HTERT RPE-1 (cell line): ENCODE data around the gene GRIK4.
"Not testable (repeated sequence)": the region's sequence is repeated elsewhere in the genome, so short reads cannot be mapped to it uniquely, and the experiment has no call there.

Experiments used
- in situ Hi-C: fragments of 300-500 bp; cut with MboI; formaldehyde crosslinking; loops from 4 replicates; pipeline ENCODE4 v1.14.3; 2020; ENCODE audit warnings: low sequenced_read_pairs

Gene GRIK4

DNA sequence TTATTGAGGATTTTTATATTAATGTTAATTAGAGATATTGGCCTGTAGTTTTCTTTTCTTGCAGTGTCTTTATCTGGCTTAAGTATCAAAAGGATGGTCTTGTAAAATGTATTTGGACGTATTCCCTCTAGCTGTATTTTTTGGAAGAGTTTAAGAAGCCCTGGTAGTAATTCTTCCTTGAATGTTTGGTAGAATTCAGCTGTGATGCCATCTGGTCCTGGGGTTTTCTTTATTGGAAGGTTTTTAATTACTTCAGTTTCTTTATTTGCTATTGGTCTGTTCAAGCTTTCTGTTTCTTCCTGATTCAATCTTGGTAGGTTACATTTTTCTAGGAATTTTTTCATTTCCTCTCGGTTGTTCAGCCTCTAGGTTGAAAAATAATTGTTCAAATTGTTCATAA lies 257.4 kb downstream of the GRIK4 start:
- in situ Hi-C loops, result no loop called here

DNA sequence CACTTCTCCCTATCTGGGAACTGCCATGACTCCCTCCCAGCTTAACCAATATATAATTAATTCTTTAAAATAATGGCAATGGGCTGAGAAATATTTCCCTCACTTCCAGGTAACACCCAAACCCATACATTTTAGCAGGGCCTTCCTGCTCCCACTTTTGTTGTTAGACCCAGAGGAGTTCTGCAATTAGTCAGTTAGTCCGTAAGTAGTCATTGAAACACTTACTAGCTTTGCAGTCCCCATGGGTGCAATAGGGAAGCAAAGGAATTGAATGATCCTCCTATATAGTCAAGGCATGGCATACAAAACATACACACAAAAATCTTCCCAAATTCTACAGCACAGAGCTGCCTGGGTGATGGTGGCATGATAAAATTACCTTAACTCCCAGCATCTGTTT lies 258.4 kb downstream of the GRIK4 start:
- in situ Hi-C loops, result no loop called here

DNA sequence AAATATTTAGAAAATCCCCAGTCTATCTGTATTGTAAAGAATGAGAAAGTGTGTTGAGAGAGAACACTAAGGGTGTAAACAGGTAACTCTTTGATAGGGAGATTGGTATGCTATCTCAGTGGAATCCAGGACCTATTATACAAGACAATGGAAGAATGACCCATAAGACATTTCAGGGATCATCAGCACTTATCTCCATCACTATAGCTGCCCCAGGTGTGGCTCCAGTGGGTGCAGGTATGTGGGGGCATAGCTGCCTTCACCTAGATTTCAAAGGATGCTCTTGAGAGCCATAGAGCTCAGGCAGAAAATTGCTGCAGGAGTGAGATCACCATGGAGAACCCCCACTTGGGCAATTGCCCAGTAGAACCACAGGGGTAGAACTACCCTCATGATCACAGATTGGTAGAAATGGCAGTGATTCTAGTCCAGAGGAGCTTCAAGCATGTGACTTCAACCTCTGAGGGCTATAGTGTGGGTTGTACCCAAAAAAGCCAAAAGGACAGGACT lies 260.1 kb downstream of the GRIK4 start:
- in situ Hi-C loops, result no loop called here

DNA sequence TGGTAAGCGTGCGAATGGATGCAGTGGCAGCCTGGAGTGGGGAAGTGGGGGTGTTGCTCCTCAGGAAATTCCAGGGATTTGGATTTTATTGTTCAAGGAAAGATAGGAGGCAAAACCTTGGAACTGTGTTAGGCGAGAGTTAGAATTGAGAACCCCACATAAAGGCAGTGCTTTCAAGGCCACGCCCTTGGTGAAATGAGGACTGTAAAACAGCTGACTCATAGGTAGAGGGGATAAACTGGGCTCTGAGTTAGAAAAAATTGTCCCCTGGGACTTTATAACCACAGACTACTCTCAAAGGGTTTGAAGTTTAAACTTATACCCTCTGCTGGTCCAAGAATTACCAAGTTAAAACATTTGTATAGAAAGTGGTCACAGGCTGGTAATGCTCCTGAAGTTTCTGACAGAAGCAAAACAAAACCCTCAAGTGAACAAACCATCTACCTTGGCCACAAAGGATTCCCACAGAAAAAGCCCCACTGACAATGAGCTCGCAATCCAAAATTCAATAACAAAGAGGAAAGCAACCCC lies 262.0 kb downstream of the GRIK4 start:
- in situ Hi-C loops, result no loop called here

DNA sequence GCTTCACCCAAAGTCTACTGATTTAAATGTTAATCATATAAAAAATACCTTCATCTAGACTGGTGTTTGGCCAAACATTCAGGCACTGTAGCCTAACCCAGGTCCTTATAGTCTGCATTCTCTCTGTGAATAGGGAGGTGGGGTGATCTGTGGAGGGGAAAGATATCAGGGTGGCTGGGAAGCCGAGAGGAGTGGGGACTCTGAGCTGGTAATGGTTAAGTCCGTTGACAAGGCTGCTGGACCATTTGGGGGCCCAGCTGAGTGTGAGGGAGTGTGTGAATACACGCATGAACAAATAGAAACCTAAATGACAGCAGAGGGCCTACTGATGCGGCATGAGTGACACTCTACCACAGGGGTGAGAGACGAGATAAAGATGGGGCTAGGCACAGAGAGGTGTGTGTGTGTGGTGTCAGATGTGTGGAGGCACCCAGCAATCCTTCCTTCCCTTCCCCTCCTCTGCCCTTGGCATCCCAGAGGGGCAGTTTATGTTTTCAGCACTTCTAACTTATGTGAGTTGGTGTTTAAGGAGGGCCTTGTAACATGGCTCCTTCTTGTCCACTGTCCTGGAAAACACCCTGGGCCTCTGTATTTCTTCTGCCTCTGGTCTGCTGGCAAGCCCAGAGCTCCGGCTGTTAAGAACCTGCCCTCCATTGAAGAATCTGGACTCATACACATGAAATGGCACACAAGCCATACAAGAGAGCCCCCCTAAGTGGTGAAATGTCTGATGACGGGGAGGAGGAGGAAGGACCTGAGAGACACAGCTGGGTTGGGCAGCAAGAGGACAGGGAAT lies 263.2 kb downstream of the GRIK4 start:
- in situ Hi-C loops, result no loop called here

DNA sequence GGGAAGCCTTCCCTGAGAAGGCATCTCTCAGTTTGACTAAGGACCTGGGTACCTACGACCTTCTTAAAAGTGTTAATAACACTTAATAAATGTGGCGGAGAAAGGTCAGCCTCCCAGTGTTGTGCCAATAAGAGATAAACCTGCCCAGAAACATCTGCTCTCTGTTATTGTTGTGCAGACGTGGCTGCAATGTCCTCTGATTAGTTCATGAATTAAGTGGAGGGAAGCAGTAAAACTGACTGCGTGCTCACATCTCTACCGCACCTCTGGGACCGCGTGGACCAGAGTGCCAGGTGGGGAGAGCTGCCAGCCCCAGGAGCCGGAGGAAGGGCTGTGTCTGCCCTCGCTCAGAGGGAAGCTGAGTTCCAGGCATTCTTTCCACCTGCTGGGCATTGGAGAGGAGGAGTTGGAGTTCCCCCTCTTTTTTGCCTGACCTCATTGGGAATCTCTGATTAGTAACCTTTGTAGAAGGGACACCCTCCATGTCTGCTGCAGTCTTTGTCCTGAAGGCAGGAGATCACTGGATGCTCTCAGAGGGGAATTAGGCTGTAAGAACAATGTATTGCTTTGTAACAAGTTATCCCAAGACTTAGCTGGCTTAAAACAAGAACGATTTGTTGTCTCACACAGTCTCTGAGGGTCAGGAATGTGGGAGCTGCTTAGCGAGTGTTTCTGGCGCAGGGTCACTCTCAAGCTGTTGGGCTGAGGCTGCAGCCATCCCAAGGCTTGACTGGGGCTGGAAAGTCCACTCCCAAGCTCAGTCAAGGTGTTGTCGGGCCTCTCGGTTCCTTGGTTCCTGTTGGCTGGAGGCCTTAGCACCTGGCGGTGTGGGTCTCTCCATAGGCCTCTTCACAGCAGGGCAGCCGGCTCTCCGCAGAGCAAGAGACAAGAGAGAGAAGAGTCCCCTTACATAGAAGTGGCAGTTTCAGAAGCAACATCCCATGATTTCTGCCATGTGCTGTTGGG lies 264.7 kb downstream of the GRIK4 start:
- in situ Hi-C loops, result no loop called here

DNA sequence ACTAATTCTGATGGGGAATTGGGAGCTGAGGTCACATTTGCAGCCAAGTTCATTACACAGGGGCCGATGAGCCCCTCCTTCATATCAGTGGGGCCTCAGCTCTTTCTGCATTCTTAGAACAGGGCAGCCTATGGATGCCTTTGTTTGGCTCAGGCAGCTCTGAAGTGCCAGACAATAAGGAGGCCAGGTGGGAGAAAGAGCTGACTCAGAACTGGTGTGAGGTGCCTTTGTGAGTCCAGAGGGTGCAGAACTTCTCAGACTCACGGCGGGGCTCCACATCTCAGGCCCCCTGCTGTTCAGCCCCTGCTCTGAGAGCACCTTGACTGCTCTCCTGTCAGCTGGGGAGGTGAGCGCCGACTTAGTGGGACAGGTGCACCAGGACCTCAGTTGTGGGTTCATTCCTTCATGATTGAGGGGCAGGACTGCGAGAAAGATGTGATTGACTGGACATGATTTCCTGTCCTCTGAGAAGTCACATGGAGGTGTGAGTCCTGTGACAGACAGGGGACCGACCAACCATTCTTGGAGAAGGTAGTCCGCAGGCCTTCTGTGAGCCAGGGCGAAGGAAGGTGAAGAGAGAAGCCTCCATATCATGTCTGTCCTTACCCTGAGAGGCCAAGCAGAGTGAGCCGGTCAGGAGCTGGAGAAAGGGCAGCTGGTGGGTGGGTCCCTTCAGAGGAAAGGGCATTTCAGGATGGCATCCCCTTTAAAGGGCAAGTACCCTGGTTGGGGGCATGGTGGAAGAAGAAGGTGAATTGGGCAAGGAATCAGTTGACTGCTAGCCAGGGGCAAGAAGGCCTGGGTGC lies 267.3 kb downstream of the GRIK4 start:
- in situ Hi-C loops, result no loop called here

DNA sequence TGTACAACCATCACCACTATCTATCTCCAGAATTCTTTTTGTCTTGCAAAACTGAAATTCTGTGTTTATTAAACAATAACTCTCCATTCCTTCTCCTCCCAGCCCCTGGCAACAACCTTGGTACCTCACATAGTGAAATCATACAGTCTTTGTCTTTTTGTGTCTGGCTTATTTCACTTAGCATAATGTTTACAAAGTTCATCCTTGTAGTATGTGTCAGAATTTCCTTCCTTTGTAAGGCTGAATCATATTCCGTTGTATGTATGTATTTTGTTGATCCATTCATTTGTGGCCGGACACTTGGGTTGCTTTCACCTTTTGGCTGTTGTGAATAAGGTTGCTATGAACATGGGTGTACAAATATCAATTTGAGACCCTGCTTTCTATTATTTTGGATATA lies 268.7 kb downstream of the GRIK4 start:
- in situ Hi-C loops, result no loop called here

DNA sequence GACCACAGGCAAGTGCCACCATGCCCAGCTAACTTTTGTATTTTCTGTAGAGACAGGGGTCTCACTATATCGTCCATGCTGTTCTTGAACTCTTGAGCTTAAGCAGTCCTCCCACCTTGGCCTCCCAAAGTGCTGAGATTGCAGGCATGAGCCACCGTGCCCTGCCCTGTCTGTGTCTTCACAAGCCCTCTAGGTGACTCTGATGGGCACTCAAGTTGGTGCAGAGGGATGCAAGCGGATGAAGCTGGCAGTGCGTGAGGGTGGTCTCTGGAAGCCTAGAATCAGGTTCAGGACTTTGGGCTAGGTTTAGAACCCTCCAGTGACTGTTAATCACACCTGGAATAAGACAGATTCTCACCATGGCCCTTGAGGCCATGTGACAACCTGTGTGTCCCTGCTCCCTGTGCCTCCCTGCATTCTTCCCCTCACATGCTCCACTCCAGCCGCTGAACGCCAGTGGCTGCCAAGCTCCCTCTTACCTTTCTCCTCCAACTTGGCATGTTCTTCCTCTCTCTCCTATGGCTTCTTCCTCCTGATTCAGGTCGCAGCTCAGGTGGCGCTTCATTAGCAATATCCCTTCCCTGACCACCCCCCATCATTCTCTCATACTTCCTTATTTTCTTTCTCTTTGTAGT lies 270.1 kb downstream of the GRIK4 start:
- in situ Hi-C loops, result no loop called here

DNA sequence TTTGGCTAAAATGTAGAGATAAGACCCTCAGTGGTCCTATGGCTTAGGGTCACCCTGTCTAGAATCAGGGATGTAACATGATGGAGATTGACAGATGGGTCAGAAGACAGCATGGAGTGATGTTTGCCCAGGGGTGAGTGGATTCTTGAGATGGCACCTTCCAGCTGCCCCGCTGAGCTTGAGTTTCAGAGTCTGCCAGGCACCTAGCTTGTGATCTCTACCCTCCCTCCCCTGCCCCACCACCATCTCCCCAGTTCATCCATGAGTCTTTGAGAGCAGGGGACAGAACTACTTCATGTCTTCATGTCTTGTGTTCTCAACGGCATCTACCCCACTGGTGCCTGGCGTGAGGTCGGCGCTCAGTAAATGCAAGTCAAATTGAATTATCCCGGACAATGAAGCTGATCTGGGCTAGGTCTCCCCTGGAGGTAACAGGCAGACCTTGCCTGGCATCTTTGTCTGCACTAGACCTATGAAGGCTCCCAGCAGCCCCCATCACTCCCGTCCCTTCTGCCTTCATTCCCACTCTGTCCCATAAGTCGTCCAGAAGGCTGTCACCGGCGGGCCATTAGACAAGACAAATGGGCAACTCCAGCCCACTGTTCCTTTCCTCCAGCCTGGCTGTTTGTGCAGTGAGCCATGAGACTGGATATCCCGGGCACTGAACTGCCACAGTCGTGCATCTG lies 273.2 kb downstream of the GRIK4 start:
- in situ Hi-C loops, result no loop called here

DNA sequence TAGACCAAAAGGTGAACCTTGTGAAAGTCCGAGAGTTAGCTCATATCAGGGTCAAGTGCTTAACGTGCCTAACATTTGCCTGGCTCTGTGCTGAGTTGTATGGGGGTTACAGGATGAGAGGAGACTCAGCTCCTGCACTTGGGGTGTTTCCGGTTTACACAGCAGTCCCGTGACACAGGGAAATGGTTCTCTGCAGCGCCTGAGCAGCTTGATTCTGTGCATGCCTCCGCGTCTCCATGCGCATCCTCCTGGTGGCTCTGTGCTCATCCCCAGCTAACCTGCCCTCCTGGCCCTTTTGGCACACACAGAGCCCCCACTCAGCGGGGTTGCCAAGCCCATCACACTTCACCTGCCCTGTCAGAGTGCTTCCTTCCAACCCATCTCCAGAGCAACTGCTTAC lies 274.0 kb downstream of the GRIK4 start:
- in situ Hi-C loops, result no loop called here

DNA sequence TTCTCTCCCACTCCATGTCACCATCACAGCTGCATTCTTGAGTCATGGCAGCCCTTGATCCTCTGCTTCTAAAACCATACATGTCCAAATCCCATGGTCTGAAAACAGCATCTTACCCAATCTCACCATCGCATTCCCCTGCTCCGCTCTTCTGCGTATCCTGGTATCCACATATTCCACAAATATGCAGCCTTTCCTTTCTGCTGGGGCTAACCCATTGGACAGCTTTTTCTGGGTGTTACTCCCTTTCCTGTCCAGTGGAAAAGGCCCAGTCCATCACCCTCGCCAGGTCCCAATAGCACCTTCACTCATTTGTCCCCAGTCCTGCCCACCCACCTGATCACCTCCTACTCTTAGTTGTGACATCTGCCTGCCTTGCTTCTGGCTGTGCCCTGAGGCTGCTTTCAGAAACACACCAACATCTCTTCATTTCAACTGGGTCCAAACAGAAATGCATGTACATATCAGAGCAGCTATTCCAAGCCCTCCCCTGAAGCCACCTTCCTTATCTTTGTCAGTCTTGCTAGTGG lies 274.7 kb downstream of the GRIK4 start:
- in situ Hi-C loops, result no loop called here

DNA sequence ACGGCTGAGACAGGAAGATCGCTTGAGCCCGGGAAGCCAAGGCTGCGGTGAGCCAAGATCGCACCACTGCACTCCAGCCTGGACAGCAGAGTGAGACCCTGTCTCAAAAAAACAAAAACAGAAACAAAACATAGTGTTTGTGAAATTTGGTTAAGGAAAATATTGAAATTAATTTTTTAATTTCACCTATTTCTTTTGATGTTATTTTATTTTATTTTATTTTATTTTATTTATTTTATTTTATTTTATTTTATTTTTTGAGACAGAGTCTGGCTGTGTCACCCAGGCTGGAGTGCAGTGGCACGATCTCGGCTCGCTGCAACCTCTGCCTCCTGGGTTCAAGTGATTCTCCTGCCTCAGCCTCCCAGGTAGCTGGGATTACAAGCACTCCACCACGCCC lies 275.7 kb downstream of the GRIK4 start:
- in situ Hi-C loops, result not testable (repeated sequence)

DNA sequence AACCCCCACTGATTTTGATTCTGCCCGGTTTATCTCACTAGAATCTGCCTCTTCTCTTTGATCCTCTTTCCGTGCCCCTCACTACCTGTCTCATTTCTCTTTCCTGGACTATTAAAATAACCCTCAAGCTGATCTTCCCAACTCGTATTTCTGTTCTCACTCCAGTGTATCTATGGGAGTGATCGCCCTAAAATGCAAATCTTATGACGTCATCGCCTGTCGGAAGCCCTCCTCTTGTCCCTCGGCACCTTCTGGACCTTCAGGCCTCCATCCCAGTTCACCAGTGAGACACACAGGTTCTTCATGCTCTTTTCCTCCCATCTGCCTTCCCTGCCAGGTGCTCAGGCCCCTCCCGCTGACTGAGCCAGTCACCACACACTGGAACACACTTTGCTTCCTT lies 277.8 kb downstream of the GRIK4 start:
- in situ Hi-C loops, result no loop called here

DNA sequence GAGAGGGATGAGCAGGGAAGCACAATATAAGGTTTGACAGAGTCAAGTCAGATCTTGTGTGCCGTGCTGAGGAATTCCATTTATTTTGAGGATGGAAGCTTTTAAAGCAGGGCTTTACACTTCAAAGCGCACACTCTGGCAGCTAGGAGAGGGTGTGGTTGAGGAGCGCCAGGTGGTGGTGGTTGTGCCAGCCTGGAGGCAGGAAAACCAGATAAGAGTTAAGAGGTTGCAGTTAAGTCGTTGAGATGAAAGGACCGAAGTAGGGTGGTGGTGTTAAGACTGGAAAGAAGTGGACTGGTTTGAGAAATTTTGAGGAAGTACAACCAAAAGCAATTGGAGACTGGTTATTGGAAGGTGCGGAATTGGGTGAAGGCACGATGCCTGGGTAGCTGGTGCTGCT lies 280.8 kb downstream of the GRIK4 start:
- in situ Hi-C loops, result no loop called here

DNA sequence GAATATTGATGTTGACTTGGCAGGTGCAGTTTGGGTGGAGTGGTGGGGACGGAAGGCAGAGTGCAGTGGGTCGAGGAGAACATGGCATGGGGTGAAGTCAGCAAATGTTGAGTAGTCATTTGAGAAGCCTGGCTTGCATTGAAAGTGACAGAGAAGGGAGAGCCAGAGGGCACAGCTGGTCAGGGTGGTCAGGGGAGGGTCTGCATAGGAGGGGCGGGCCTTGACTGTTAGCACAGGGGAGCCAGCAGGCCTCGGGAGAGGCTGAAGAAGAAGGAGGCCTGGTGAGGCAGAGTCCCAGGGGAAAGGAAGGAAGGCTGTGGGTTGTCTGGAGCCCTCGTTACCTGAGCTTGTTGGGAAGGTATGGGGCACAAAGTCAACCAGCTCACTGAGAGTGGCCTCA lies 281.6 kb downstream of the GRIK4 start:
- in situ Hi-C loops, result no loop called here

DNA sequence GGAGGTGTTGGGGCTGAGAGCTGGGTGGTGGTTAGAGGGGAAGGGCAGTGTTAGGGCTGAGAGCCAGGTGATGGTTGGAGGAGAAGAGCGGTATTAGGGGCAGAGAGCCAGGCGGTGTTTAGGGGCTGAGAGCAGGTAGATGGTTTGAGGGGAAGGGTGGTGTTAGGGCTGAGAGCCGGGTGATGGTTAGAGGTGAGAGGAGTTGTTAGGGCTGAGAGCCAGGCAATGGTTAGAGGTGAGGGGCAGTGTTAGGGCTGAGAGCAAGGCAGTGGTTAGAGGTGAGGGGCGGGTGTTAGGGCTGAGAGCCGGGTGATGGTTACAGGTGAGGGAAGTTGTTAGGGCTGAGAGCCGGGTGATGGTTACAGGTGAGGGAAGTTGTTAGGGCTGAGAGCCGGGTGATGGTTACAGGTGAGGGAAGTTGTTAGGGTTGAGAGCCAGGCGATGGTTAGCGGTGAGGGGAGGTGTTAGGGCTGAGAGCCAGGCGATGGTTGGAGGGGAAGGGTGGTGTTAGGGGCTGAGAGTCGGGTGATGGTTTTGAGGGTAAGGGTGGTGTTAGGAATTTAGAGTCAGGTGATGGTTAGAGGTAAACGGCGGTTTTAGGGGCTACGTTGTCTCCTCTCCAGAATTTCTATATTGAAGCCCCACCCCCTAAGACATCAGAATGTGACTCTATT lies 282.4 kb downstream of the GRIK4 start:
- in situ Hi-C loops, result no loop called here

DNA sequence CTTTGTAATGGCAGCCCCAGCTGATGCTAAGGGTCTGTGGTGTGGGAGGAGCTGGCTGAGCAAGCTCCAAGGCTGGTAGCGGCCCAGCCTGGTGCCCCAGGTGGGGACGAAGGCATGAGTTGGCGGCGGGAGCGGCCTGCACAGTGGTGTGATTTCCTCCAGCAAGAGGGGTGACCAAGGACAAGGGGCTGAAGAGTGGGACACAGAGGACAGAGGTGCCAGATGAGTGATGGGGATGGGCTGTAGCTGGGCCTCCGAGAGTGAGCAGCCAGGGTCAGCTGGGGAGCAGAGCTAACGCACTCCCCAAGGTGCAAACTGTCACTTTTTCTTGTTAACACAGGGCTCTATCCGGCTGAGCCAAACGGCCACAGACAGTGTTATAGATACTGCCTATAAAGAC lies 283.2 kb downstream of the GRIK4 start:
- in situ Hi-C loops, result no loop called here

DNA sequence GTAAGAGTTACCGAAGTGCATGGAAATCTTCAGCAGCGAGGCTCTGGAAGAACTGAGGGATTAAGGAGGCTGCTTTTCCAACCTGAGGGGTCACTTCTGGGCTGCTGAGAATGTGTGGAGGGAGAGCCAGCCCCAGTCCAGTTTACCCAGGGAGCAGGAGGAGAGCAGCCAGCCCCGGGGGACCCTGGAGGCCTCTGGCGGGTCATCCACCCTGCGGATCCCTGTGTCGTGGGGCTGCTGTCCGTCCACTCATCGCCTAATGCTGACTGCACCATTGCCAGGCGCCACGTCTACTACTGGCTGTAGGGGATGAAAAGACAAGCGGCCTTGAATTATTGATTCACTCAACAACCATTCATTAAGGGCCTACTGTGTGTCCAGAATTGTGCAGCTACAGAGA lies 283.6 kb downstream of the GRIK4 start:
- in situ Hi-C loops, result no loop called here
